ENCODE data around the gene EGFLAM. TPM values are rescaled to one million over a fixed set of nuclear protein-coding genes. Genes with fewer than 3 reads are reported as not detected.

EGFLAM gene
- total and polyA plus RNA-seq, 2 experiments from 2014 or later, result 0.06 to 0.27 TPM

DNA sequence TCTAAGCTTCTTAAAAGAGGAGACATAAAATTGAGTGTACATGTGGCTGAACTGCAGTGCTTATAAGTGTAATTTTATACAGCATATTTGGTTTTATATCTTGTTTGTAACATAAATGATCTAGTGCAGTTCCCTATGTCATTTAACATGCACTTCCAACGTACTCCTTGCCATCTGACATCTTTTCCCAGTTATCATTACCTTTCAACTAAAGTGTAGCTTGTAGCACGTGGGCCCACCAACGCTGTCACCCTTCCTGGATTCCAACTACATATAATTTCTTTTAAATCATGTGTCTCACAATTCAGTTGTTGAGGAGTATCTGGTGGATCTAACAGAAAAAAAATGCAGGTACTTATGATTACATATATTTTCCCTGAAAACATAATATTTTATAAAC, 247.9 kb downstream of the EGFLAM start:
- H3K36me3 ChIP-seq, result peaks cover 12% of the 10 kb centered on the region
- TF ChIP-seq, protein P1, sequence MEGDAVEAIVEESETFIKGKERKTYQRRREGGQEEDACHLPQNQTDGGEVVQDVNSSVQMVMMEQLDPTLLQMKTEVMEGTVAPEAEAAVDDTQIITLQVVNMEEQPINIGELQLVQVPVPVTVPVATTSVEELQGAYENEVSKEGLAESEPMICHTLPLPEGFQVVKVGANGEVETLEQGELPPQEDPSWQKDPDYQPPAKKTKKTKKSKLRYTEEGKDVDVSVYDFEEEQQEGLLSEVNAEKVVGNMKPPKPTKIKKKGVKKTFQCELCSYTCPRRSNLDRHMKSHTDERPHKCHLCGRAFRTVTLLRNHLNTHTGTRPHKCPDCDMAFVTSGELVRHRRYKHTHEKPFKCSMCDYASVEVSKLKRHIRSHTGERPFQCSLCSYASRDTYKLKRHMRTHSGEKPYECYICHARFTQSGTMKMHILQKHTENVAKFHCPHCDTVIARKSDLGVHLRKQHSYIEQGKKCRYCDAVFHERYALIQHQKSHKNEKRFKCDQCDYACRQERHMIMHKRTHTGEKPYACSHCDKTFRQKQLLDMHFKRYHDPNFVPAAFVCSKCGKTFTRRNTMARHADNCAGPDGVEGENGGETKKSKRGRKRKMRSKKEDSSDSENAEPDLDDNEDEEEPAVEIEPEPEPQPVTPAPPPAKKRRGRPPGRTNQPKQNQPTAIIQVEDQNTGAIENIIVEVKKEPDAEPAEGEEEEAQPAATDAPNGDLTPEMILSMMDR (IDR thresholded peaks at IDR 0.05; ENCODE audit: low read depth, low read length), result no peak
- H3K4me1 ChIP-seq (ENCODE audit: low read depth), result no peaks in the 10 kb centered on the region
- no peaks in the 10 kb centered on the region for H3K9me3 ChIP-seq (ENCODE audit: low read depth)
- DNase-seq (ENCODE audit: low read depth in 1 of 2, low spot score in 1 of 2), result no peak
- H3K27me3 ChIP-seq, result no peaks in the 10 kb centered on the region
- no peak overlapping the region for H3K4me3 ChIP-seq
- no peak overlapping the region for H3K27ac ChIP-seq

DNA sequence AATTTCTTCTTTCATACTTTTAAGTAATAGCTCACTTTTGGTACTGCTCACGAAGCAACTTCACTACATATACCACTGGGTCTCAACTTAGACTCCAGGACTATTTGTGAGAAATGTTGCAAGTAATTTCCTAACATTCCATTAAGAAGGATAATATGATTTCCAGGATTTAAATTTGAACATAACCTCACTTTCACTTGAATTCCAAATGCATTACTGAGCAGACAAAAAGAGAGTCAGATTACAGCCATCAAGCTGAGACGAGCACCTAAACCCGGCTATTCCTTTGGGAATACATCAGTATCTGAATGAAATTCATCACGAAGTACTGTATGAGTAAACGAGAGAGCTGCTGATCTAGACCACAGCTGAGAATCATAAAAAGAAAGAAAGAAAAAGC, 250.8 kb downstream of the EGFLAM start:
- no peak overlapping the region for H3K27ac ChIP-seq
- peak in 1 of 2 donors; percentile 68 for DNase-seq (ENCODE audit: low read depth in 1 of 2, low spot score in 1 of 2)
- no peaks in the 10 kb centered on the region for H3K27me3 ChIP-seq
- TF ChIP-seq, protein P1 (IDR thresholded peaks at IDR 0.05; ENCODE audit: low read depth, low read length), result no peak
- H3K36me3 ChIP-seq, result peaks cover 4% of the 10 kb centered on the region
- no peaks in the 10 kb centered on the region for H3K9me3 ChIP-seq (ENCODE audit: low read depth)
- no peak overlapping the region for H3K4me3 ChIP-seq
- no peaks in the 10 kb centered on the region for H3K4me1 ChIP-seq (ENCODE audit: low read depth)
